Stimulated activated CD4-positive, alpha-beta T cell treated with anti-CD3 and anti-CD28 coated beads, Interleukin-12 subunit alpha, Interleukin-12 subunit beta, amount 100 ng/mL, for 48 hours (primary cell): ENCODE results near the gene CSAG2.

Experiments
- DNase-seq, 3 donors: peaks; one replicate each; pipeline ENCODE4 v3.0.0-alpha.2; 2020; ENCODE audit warnings: low read depth in 2 of 3, low spot score in 1 of 3

CSAG2 gene

DNA sequence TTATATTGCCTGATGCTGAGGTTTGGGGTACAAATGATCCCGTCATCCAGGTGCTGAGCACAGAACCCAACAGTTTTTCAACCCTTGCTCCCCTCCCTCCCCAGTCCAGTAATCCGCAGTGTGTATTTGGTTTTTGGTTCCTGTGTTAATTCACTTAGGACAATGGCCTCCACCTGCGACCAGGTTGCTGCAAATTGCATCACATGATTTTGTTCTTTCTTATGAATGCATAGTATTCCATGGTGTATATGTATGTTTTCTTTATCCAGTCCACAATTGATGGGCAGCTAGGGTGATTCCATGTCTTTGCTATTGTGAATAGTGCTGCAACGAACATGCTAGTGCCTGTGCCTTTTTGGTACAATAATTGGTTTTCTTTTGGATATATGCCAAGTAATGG lies 46.0 kb downstream of the CSAG2 start:
- DNase-seq: no peak

DNA sequence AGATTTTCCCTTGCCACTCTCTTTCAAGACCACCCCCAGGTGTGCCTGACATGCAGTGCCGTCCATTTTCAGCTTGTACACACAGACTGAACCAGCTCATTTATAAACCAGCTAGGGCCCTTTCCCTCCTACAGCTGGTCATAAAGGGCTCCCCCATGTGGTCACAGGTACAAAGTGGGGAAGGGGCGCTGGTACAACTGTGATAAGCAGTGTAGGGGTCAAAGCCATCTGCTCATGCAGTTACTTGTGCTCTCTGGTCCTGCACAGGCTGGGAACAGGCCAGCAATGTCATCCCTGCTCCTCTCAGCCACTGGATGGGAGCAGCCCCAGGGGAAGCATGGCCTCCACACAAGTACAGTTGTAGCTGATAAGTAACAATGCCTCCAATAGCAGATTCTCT lies 50.8 kb downstream of the CSAG2 start:
- no peak for DNase-seq
